Activated naive CD8-positive, alpha-beta T cell (primary cell): Measurements from ENCODE around the gene CES2.
A peak's percentile ranks its signal among the peaks of the same experiment; 100 is the strongest.

ENCODE experiments used
- H3K27ac Mint-ChIP-seq: one replicate; pipeline ENCODE4 v1.8.0; 2021; ENCODE audit warnings: mixed read lengths
- H3K27me3 Mint-ChIP-seq: one replicate; pipeline ENCODE4 v1.8.0; 2021; ENCODE audit warnings: mixed read lengths
- H3K36me3 Mint-ChIP-seq: one replicate; pipeline ENCODE4 v1.8.0; 2021; ENCODE audit warnings: mixed read lengths
- H3K4me1 Mint-ChIP-seq: one replicate; pipeline ENCODE4 v1.8.0; 2021; ENCODE audit warnings: low read depth, mixed read lengths
- H3K4me3 Mint-ChIP-seq: one replicate; pipeline ENCODE4 v1.8.0; 2021; ENCODE audit warnings: mild to moderate bottlenecking, mixed read lengths
- H3K9me3 Mint-ChIP-seq: one replicate; pipeline ENCODE4 v1.8.0; 2021; ENCODE audit warnings: low read depth, mixed read lengths

Gene CES2

DNA sequence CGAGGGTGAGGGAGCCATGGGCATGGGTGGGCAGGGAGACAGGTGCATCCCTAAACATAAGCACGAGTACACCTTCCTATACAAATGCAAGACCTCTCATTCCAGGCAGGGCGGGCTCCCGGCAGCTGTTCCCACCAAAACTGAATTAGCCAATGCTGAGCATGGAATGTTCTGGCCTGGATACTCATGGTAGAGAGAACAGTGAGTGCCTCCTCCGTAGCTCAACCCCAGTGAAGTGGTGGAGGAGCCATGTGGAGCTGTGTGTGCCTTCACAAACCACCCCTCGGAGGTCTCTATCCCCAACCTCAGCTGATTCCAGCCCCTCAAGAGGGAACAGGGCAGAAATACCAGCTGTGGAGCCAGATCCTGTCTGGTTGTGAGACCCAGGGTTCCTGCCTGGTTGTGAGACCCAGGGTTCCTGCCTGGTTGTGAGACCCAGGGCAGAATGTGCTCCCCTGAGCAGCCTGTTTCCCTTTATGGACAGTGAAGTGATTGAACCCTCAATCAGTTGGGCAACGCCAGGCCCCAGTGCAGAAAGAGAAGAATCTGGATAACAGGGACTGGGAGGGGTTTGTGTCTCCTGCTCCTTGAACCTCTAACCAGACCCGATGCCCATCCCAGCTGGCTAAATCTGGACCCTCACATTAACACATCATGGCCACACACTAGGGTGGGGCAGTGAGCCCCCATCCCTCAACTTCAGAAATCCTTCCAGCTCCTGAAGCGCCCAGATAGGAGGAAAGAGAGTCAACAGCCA lies 14.2 kb upstream of the CES2 start:
- Mint-ChIP-seq H3K4me3 (no peak overlapping the region), H3K4me1 (peaks cover 3% of the 10 kb centered on the region), H3K27ac (no peak overlapping the region), H3K9me3 (no peaks in the 10 kb centered on the region), H3K27me3 (peaks cover 12% of the 10 kb centered on the region), H3K36me3 (no peaks in the 10 kb centered on the region)

DNA sequence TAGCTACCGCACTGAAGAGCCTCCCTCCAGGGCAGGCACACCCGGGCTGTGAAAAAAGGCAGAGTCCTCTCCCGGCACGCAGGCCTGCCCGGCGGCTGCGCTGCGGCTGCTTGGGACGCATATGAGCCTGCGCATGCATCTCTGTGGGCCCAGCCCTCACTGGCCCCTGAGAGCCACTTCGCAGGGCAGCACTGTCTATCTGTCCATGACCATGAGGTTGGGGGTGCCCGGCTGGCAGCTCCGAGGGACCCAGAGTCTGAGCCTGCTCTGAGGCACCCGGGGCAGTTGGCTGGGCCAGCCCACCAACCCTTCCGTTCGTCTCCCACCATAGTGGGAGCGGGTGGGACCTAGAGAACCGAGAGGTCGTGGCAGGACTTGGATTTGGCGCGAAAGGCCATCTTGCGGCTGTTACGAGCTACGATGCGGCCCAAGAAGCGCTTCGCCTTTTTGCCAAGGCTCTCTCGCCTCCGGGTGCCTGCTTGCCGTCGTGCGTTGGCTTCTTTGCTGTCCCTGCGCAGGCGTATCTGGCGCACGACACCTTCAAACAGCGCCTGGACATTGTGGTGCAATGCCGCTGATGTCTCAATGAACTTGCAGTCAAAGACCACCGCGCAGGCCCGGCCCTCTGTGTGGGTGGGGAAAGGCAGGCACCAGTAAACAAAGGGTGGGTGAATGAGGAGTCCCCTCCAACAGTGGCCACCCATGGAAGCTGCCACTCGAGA lies 13.4 kb upstream of the CES2 start:
- no peaks in the 10 kb centered on the region for H3K36me3 Mint-ChIP-seq
- H3K27ac Mint-ChIP-seq: no peak overlapping the region
- H3K9me3 Mint-ChIP-seq: no peaks in the 10 kb centered on the region
- H3K27me3 Mint-ChIP-seq: peaks cover 12% of the 10 kb centered on the region
- no peak overlapping the region for H3K4me3 Mint-ChIP-seq
- H3K4me1 Mint-ChIP-seq: peaks cover 3% of the 10 kb centered on the region

DNA sequence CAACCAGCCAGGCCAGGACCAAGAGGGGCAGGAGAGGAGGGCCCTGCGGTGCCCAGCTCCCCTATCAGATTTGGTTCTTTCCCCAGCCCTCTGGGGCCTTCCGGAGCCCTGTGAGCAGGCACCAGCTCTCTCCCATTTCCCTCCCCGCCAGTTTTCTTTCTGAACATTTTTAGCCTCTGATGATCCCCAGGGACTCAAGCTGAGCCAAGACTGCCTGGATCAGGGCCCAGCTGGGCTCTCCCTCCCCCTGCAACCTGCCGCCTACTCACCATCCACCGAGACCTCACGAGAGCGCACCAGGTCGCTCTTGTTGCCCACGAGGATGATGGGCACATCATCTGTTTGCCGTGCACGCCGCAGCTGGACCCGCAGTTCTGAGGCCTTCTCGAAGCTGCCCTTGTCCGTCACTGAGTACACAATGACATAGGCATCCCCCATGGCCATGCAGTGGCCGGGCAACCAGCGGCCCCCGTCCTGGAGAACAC lies 12.0 kb upstream of the CES2 start:
- H3K36me3 Mint-ChIP-seq: no peaks in the 10 kb centered on the region
- H3K4me1 Mint-ChIP-seq: peaks cover 3% of the 10 kb centered on the region
- no peak overlapping the region for H3K27ac Mint-ChIP-seq
- no peaks in the 10 kb centered on the region for H3K9me3 Mint-ChIP-seq
- peaks cover 12% of the 10 kb centered on the region for H3K27me3 Mint-ChIP-seq
- no peak overlapping the region for H3K4me3 Mint-ChIP-seq

DNA sequence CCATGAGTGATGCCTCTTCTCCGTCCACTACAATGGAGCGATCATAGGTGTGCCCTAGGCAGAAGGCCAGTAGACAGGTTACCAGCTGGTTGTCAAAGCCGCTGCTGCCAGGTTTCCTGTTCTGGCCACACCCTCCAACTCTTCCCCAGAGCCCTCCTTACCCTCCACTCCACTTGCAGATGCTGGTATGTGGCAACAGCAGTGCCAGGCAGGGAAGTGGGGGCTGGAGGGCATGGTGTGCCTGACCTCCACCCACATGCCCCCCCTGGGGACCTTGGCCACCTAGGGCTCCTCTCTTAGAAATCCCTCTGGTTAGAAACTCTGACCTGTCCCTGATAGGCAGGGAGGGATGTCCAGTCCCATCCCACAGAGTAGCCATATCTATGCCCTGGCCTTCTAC lies 11.4 kb upstream of the CES2 start:
- no peak overlapping the region for H3K27ac Mint-ChIP-seq
- H3K4me1 Mint-ChIP-seq: peaks cover 3% of the 10 kb centered on the region
- peaks cover 12% of the 10 kb centered on the region for H3K27me3 Mint-ChIP-seq
- no peaks in the 10 kb centered on the region for H3K36me3 Mint-ChIP-seq
- H3K4me3 Mint-ChIP-seq: no peak overlapping the region
- no peaks in the 10 kb centered on the region for H3K9me3 Mint-ChIP-seq

DNA sequence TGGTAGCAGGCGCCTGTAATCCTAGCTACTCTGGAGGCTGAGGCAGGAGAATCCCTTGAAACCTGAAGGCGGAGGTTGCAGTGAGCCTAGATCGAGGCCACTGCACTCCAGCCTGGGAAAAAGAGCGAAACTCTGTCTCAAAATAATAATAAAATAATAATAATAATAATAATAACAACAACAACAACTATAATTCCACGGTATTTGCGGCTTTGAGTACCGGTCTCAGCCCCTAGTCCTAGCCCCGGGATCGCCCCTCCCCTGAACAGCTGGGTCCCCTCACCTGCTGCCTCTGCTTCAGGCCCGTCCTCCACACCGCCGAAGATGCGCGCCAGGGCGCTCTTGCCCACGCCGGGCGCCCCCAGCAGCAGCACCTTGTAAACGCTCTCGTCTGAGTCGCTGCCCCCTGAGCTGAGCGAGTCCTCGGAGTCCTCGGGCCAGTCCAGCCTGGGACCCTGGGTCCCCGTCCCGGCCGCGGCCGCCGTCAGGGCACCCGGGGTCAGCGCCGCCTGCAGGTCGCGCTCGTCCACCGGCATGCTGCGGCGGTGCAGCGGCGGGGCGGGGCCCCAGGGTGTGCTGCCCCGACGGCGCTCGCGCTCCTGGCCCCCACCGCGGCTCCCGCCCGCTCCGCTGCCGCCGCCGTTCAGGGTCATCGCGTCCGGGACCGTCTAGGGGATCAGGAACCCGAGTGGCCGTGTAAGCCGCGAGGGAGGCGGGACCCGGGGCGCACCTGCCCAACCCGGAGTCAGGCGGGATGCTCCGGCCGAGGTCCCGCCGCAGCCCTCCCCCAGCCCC lies 10.6 kb upstream of the CES2 start:
- no peaks in the 10 kb centered on the region for H3K9me3 Mint-ChIP-seq
- no peaks in the 10 kb centered on the region for H3K36me3 Mint-ChIP-seq
- peaks cover 9% of the 10 kb centered on the region for H3K27me3 Mint-ChIP-seq
- H3K4me1 Mint-ChIP-seq: peaks cover 3% of the 10 kb centered on the region
- H3K4me3 Mint-ChIP-seq: peak overlapping the region; percentile 38
- no peak overlapping the region for H3K27ac Mint-ChIP-seq

DNA sequence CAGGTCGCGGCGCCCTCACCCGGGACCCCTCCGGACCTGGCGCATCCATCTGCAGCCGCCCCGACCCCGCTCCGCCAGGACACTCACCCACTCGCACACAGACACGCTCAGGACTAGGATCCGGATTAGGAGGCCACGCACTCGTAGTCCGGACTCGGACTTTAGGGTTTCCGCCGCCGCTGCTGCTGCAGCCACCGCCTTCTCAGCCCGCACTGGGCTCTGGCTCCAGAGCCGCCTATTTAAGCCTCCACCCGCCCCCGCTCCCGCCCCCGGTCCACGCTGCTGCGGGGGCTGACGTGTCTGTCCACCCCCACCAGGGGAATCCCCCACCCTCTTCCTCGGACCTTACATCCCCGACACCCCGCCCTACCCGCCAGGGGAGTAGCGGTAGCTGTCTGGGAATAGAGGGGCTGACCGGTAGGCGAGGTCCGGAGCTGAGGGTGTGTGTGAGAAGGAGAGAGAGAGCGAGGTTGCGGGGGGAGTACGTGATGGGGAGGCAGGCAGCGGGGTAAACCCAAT lies 9.9 kb upstream of the CES2 start, which contains the start of gene RRAD:
Gene RRAD (minus strand): TSS at position 214 of the 519 bp plus-strand sequence. CDS start 356 bp downstream, outside the sequence.
- H3K4me3 Mint-ChIP-seq: peak within 1 kb of the TSS; percentile 73
- H3K9me3 Mint-ChIP-seq: no peaks in the 10 kb centered on the region
- H3K36me3 Mint-ChIP-seq: no peaks in the 10 kb centered on the region
- H3K27ac Mint-ChIP-seq: no peak within 1 kb of the TSS
- H3K27me3 Mint-ChIP-seq: peaks cover 9% of the 10 kb centered on the region
- H3K4me1 Mint-ChIP-seq: peaks cover 3% of the 10 kb centered on the region

DNA sequence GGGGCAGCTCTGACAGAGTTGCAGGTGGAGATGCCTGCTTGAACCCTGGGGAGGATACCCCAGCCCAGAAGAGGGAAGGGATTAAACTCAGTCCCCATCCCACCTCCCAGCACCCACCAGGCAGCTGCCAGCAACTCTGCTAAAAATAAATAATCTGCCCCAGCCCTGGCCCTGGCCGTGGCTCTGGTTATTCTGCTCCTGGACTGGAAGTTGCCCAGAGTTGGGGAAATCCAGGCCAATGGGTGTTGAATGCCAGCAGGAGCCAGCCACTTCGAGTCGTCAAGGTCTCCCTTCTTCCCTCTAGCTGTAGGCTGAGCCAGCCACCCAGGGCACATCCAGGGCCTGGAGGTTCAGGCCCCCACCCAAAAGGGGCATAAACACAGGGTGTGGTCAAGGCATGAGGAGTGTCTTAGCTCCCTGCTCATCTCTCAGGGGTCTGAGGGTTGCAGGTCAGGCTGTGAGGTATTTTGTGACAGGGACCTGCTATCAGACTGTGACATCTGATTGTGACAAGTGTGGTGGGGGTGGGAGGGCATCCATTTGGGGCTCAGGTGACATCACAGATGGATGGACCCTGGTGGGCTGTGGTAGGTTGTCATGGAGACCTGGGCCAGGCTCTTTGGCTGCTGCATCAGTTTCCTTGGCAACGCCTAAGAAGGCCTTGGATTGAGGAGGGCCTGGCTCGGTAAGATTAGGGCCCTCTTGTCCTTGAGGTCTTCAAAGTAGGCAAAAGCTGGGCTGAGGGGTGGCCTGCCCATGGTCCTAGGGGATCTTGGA lies 9.0 kb upstream of the CES2 start:
- H3K27me3 Mint-ChIP-seq: peaks cover 8% of the 10 kb centered on the region
- no peak overlapping the region for H3K27ac Mint-ChIP-seq
- peaks cover 3% of the 10 kb centered on the region for H3K4me1 Mint-ChIP-seq
- H3K9me3 Mint-ChIP-seq: no peaks in the 10 kb centered on the region
- peak overlapping the region; percentile 20 for H3K4me3 Mint-ChIP-seq
- no peaks in the 10 kb centered on the region for H3K36me3 Mint-ChIP-seq

DNA sequence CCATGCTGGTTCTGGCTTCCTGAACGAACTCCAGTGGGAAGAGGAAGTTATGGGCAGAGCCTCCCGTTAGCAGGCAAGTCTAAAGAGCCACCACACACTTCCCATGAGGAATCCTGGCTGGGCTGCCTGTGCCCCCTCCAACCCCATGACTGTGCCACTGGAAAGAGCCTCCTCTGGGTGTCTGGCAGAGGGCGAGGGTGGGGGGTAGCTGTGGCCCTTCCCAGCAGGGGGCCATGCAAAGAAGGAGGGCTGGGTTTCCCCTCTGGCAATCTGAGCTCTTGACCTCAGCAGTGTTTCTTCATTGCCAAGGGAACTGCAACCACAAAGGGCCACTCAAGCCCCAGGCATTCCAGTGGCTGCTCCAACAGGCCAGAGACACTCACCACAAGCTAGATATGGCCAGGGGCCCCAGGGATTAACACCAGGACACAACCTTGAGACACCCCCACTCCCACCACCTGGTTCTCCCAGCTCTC lies 8.3 kb upstream of the CES2 start:
- Mint-ChIP-seq H3K4me1 (peaks cover 8% of the 10 kb centered on the region), H3K27me3 (peaks cover 7% of the 10 kb centered on the region), H3K36me3 (no peaks in the 10 kb centered on the region), H3K27ac (no peak overlapping the region), H3K4me3 (no peak overlapping the region), H3K9me3 (no peaks in the 10 kb centered on the region)

DNA sequence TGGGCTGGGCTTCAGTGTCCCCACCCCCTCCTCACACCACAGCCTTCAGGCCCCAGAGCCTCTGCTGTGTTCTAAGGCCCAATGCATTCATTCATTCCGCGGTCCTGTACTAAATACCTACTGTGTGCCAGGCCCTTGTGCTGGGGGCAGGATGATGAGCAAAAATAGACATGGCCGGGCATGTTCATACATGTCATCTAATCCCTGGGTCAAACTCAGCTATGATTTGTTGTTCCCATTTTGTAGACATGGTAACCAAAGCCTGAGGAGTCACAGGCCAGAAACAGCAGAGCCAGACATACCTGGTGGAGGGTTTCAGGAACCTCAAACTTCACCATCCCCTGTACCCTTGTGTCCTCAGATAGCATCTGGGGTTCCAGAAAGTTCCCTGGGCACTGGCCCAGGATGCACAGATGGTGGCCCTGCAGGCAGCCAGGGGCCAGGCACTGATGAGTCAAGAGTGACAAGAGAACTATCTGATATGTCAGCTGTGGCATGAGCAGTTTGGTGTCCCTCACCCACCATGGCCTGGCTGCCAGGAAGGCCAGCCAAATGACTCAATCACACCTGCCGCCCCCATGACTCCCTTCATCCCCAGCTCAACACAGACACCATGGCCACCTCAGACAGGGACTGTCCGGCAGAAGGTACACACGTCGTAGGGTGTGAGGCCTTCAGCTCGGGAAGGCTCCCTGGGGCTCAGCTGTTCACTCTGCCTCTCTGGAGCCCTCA lies 7.2 kb upstream of the CES2 start:
- no peak overlapping the region for H3K4me3 Mint-ChIP-seq
- no peak overlapping the region for H3K27ac Mint-ChIP-seq
- no peaks in the 10 kb centered on the region for H3K36me3 Mint-ChIP-seq
- peaks cover 18% of the 10 kb centered on the region for H3K4me1 Mint-ChIP-seq
- peaks cover 7% of the 10 kb centered on the region for H3K27me3 Mint-ChIP-seq
- H3K9me3 Mint-ChIP-seq: no peaks in the 10 kb centered on the region

DNA sequence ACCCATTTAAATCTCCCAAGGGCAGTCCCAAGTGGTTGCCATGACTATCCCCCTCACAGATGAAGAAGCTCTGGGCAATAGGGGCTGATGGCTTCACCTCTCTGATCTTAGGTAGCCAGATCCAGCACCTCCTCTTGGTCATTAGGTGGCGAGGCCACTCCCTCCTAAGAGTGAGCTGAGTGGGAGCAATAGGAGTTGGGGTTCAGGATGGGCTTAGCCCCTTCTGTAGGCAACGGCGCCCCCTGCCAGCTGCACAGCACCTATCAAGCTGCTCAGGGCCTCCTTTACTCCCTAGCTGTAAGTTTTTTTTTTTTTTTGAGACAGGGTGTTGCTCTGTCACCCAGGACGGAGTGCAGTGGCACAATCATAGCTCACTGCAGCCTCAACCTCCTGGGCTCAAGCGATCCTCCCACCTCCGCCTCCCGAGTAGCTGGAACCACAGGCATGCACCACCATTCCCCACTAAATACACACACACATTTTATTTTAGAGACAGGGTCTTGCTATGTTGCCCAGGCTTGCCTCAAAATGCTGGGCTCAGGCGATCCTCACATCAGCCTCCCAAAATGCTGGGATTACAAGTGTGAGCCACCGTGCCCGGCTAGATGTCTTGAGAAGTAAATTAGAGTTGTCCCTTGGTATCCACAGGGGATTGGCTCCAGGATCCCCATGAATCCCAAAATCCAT lies 6.5 kb upstream of the CES2 start:
- no peaks in the 10 kb centered on the region for H3K27me3 Mint-ChIP-seq
- H3K36me3 Mint-ChIP-seq: peaks cover 3% of the 10 kb centered on the region
- H3K4me3 Mint-ChIP-seq: no peak overlapping the region
- H3K4me1 Mint-ChIP-seq: peaks cover 26% of the 10 kb centered on the region
- no peak overlapping the region for H3K27ac Mint-ChIP-seq
- H3K9me3 Mint-ChIP-seq: no peaks in the 10 kb centered on the region

DNA sequence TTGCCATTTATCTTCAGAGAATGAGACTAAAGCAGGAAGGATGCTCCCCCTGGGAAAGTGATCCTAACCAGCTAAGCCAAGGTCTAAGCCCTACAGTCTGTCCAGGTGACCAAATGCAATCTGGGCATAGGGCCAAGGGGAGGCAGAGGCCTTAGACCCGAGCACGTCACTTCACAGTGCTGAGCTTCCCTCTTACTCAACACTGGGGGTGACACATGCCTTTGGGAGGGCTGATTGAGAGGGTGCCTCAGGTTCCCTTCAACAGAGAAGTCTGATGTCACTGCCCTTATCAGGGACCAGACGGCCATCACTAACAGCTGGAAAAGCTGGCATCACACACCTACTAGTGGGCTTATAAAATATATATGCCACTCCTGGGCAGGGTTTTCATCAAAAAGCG lies 5.1 kb upstream of the CES2 start:
- H3K4me1 Mint-ChIP-seq: peaks cover 26% of the 10 kb centered on the region
- H3K27ac Mint-ChIP-seq: no peak overlapping the region
- no peaks in the 10 kb centered on the region for H3K27me3 Mint-ChIP-seq
- peaks cover 3% of the 10 kb centered on the region for H3K36me3 Mint-ChIP-seq
- H3K9me3 Mint-ChIP-seq: no peaks in the 10 kb centered on the region
- no peak overlapping the region for H3K4me3 Mint-ChIP-seq

DNA sequence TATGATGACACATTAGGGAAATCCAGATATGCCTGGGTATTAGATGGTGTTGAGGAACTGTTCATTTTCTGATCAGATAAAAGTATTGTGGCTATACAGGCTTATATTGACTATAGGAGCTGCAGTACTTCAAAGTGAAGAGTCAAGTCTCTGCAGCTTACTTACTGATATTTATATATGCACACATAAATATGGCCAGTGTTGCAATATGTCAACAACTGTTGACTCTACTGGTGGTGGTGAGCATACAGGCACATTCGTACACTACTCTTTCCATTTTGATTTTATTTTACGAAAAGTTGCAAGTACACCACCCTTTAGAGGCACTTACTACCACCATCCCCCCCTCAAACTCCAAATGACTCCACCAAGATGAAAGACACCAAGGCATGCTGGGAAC lies 3.7 kb upstream of the CES2 start:
- no peaks in the 10 kb centered on the region for H3K9me3 Mint-ChIP-seq
- peak overlapping the region; percentile 98 for H3K4me3 Mint-ChIP-seq
- H3K4me1 Mint-ChIP-seq: peaks cover 31% of the 10 kb centered on the region
- H3K36me3 Mint-ChIP-seq: peaks cover 3% of the 10 kb centered on the region
- H3K27me3 Mint-ChIP-seq: no peaks in the 10 kb centered on the region
- H3K27ac Mint-ChIP-seq: peak overlapping the region; percentile 41

DNA sequence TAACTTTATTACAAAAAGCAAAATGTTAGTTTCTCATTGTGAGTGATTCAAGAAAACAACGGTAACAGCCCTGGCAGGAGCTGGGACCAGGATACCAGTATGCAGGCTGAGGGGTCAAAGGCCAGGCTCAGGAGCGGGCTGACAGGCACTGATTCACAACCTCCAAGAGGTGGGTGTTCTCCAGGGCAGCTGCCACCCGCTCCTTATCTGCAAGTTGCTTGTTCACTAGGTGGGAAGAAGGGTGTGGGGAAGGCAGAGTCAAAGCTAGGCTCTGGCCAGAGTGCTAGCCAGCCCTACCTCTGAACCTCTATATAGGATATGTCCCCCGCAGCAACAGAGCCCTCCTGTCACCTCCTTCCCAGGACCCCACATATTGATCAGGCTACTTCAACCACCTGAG lies 3.2 kb upstream of the CES2 start:
- Mint-ChIP-seq H3K27me3 (no peaks in the 10 kb centered on the region), H3K36me3 (peaks cover 3% of the 10 kb centered on the region)

More for the DNA sequence above, 3.2 kb upstream of the CES2 start:
- Mint-ChIP-seq H3K27ac (peak overlapping the region; percentile 66), H3K4me3 (peak overlapping the region; percentile 98), H3K4me1 (peaks cover 34% of the 10 kb centered on the region), H3K9me3 (no peaks in the 10 kb centered on the region)
